Measurements from ENCODE around the gene ZNF786. TPM values are rescaled to one million over a fixed set of nuclear protein-coding genes. Genes with fewer than 3 reads are reported as not detected.

Gene ZNF786
- total and polyA plus RNA-seq, 2 experiments from 2014 or later = 6.1 to 19.8 TPM

- TF ChIP-seq CREB1 (CRISPR knock-in tag; IDR thresholded peaks at IDR 0.05; ENCODE audit: low read depth) (no peak), ZNF114 (CRISPR knock-in tag; IDR thresholded peaks at IDR 0.05) (no peak), REST (IDR thresholded peaks at IDR 0.05; ENCODE audit: unreplicated experiment) (no peak)
These were observed 67.7 kb downstream of the ZNF786 start (continued) for GRCh38 chr7:149022756-149023360.

- H3K4me1 Mint-ChIP-seq = peaks cover 42% of the 10 kb centered on the region
- H3K36me3 Mint-ChIP-seq (ENCODE audit: low read depth) = peaks cover 57% of the 10 kb centered on the region
- no peaks in the 10 kb centered on the region for H3K9me3 Mint-ChIP-seq
- Histone ChIP-seq H3K4me2 (no peak overlapping the region), H3K9me2 (ENCODE audit: insufficient read depth) (no peaks in the 10 kb centered on the region), H3K79me2 (replicated peaks; ENCODE audit: insufficient read depth) (peaks cover 77% of the 10 kb centered on the region), H4K20me1 (replicated peaks; ENCODE audit: insufficient read depth) (peaks cover 26% of the 10 kb centered on the region), H3K27me3 (ENCODE audit: insufficient read depth) (no peaks in the 10 kb centered on the region), H3K4me3 (no peak overlapping the region), H3K4me1 (ENCODE audit: insufficient read depth) (peaks cover 32% of the 10 kb centered on the region), H3F3A (replicated peaks; ENCODE audit: low read depth) (peaks cover 25% of the 10 kb centered on the region), H2AFZ (no peak overlapping the region), H3K27ac (ENCODE audit: low read depth) (peak overlapping the region; percentile 72), H3K36me3 (ENCODE audit: insufficient read depth) (peaks cover 19% of the 10 kb centered on the region; the same call in 1 of the 2 replicates)
- no peak overlapping the region; the same call in 2 of the 3 replicates for H3K4me3 Mint-ChIP-seq
- peaks cover 8% of the 10 kb centered on the region for H3K27me3 Mint-ChIP-seq (ENCODE audit: insufficient read depth, low read depth, poor library complexity)
- peak overlapping the region; percentile 88; the same call in 1 of the 2 replicates for H3K27ac Mint-ChIP-seq
- DNase-seq (ENCODE audit: low spot score) = no peak
- ATAC-seq = peak; percentile 55
- TF ChIP-seq ZNF331 (CRISPR knock-in tag; IDR thresholded peaks at IDR 0.05; ENCODE audit: low read depth) = no peak
- no peak for TF ChIP-seq EZH2phosphoT487 (IDR thresholded peaks at IDR 0.05; ENCODE audit: unreplicated experiment)
- no peak for TF ChIP-seq NANOG (IDR thresholded peaks at IDR 0.05; ENCODE audit: borderline replicate concordance)
- no peak for TF ChIP-seq REST (IDR thresholded peaks at IDR 0.05; ENCODE audit: unreplicated experiment)
- TF ChIP-seq ETS1 (IDR thresholded peaks at IDR 0.05) = no peak
- no peak for TF ChIP-seq POLR2AphosphoS5 (IDR thresholded peaks at IDR 0.05; ENCODE audit: low read depth)
- TF ChIP-seq STAT1 (IDR thresholded peaks at IDR 0.05; ENCODE audit: unreplicated experiment) = no peak
- no peak for TF ChIP-seq JUNB (IDR thresholded peaks at IDR 0.05; ENCODE audit: unreplicated experiment)
- no peak for TF ChIP-seq ZNF114 (CRISPR knock-in tag; IDR thresholded peaks at IDR 0.05)
- no peak for TF ChIP-seq CTCF (conservative IDR thresholded peaks at IDR 0.05; ENCODE audit: low read depth in 2 of 2)
- no peak for TF ChIP-seq EZH2 (IDR thresholded peaks at IDR 0.05; ENCODE audit: low read depth, unreplicated experiment)
These were observed 68.8 kb downstream of the ZNF786 start for GRCh38 chr7:149021725-149022062.
